Testis (tissue), 2 donors: ENCODE results near the gene TMEM43.
"Not testable (repeated sequence)": the region's sequence is repeated elsewhere in the genome, so short reads cannot be mapped to it uniquely, and the experiment has no call there.

ENCODE experiments used
- CTCF ChIP-seq, 3 experiments: fragments of 450-650 bp in 2 of 3; fragments of 200-600 bp in 1 of 3; sonication (generic) in 1 of 3; IDR thresholded peaks; one replicate each; pipeline ENCODE4 v1.5.1; 2016 to 2019; ENCODE audit warnings: antibody characterized with exemption in 3 of 3, mild to moderate bottlenecking in 2 of 3, moderate library complexity in 1 of 3
- POLR2A ChIP-seq: fragments of 450-650 bp; IDR thresholded peaks from one replicate; pipeline ENCODE4 v1.6.1; 2017; ENCODE audit warnings: antibody characterized with exemption, mild to moderate bottlenecking, moderate library complexity

GRCh38 chr3:14109821-14110220, 15.0 kb upstream of the TMEM43 start:
- TF ChIP-seq CTCF (IDR thresholded peaks at IDR 0.05); POLR2A: not testable (repeated sequence)
